CD4-positive, CD25-positive, alpha-beta regulatory T cell (primary cell): ENCODE data around the gene TRIM4. TPM values are rescaled to one million over a fixed set of nuclear protein-coding genes. Genes with fewer than 3 reads are reported as not detected.

ENCODE experiments used
- ATAC-seq, 2 donors: fragments of 150-1000 bp; cut with Tn5 transposase; one replicate each; pipeline ENCODE4 v1.10.0; 2021; ENCODE audit warnings: low read depth in 2 of 2, moderate number of reproducible peaks in 2 of 2, moderate library complexity in 1 of 2
- DNase-seq, 3 donors: peaks; one replicate each; pipeline versions ENCODE4 v3.0.0 to v3.0.0-alpha.2; 2012 to 2022; ENCODE audit warnings: mixed read lengths in 1 of 3
- H3K27ac ChIP-seq: one replicate; pipeline ENCODE4 v1.7.0; 2013; ENCODE audit warnings: mild to moderate bottlenecking, low read length; ENCODE audit not compliant: insufficient read depth, poor library complexity, severe bottlenecking
- H3K27me3 ChIP-seq: one replicate; pipeline ENCODE4 v1.7.0; 2013; ENCODE audit warnings: low read length; ENCODE audit not compliant: control insufficient read depth, insufficient read depth
- H3K36me3 ChIP-seq: one replicate; pipeline ENCODE4 v1.7.0; 2013; ENCODE audit warnings: mild to moderate bottlenecking, low read length, moderate library complexity; ENCODE audit not compliant: control insufficient read depth, insufficient read depth
- H3K4me1 ChIP-seq: 2 replicates; pipeline ENCODE4 v1.7.0; 2013; ENCODE audit warnings: mild to moderate bottlenecking, low read length; ENCODE audit not compliant: insufficient read depth, control insufficient read depth, poor library complexity, severe bottlenecking
- H3K4me3 ChIP-seq: one replicate; pipeline ENCODE4 v1.7.0; 2013; ENCODE audit warnings: low read depth, mild to moderate bottlenecking, low read length, moderate library complexity
- H3K9me3 ChIP-seq, 2 experiments: 1 replicate in 1 of 2; 2 replicates in 1 of 2; pipeline ENCODE4 v1.7.0; 2013; ENCODE audit warnings: low read length in 2 of 2, mild to moderate bottlenecking in 1 of 2, moderate library complexity in 1 of 2; ENCODE audit not compliant: control insufficient read depth in 2 of 2
- H3K27ac Mint-ChIP-seq, 3 donors: one replicate each; pipeline ENCODE4 v1.8.0; 2020 to 2022; ENCODE audit warnings: mild to moderate bottlenecking in 3 of 3, mixed read lengths in 3 of 3, moderate library complexity in 2 of 3
- H3K27me3 Mint-ChIP-seq: one replicate; pipeline ENCODE4 v1.8.0; 2022; ENCODE audit warnings: mild to moderate bottlenecking, mixed read lengths
- H3K36me3 Mint-ChIP-seq: one replicate; pipeline ENCODE4 v1.8.0; 2020; ENCODE audit warnings: mixed read lengths
- H3K4me1 Mint-ChIP-seq, 4 donors: one replicate each; pipeline ENCODE4 v1.8.0; 2020 to 2022; ENCODE audit warnings: mixed read lengths in 4 of 4, mild to moderate bottlenecking in 1 of 4
- H3K4me3 Mint-ChIP-seq, 4 donors: one replicate each; pipeline ENCODE4 v1.8.0; 2020 to 2022; ENCODE audit warnings: mild to moderate bottlenecking in 4 of 4, mixed read lengths in 4 of 4, moderate library complexity in 3 of 4
- H3K9me3 Mint-ChIP-seq, 7 donors: one replicate each; pipeline ENCODE4 v1.8.0; 2020 to 2022; ENCODE audit warnings: mixed read lengths in 7 of 7, mild to moderate bottlenecking in 3 of 7, moderate library complexity in 2 of 7
- polyA plus RNA-seq, 4 donors: library from polyadenylated mRNA; unstranded; fragments of 300-500 nt; fragmentation: Illumina TruSeq; gene quantifications; one replicate each; pipeline ENCODE4 v1.2.3, GENCODE V29; 2021
- total RNA-seq: library from RNA; stranded (reverse); gene quantifications from one replicate; pipeline ENCODE4 v1.2.3, GENCODE V29; 2022

TRIM4 gene
- total and polyA plus RNA-seq, 5 donors from 2014 or later = 21.3 to 32.6 (median 28.3) TPM

GRCh38 chr7:99929730-99930053 is 10.4 kb upstream of the TRIM4 start:
- peaks cover 14 to 46% (median 28%) of the 10 kb centered on the region in 4 donors for H3K4me1 Mint-ChIP-seq
- peak overlapping the region; percentile 64 for H3K4me3 ChIP-seq
- H3K36me3 ChIP-seq = no peaks in the 10 kb centered on the region
- H3K27me3 Mint-ChIP-seq = peaks cover 42% of the 10 kb centered on the region
- peaks cover 0 to 3% (median 0%) of the 10 kb centered on the region in 7 donors for H3K9me3 Mint-ChIP-seq
- no peaks in the 10 kb centered on the region for H3K36me3 Mint-ChIP-seq
- H3K27ac ChIP-seq = no peak overlapping the region
- H3K4me1 ChIP-seq = peaks cover 24% of the 10 kb centered on the region
- no peaks in the 10 kb centered on the region for H3K9me3 ChIP-seq
- H3K27ac Mint-ChIP-seq = peak overlapping the region; percentile 72 to 97 (median 91)
- peaks cover 10% of the 10 kb centered on the region for H3K27me3 ChIP-seq
- DNase-seq (no peak), ATAC-seq (no peak)
- H3K4me3 Mint-ChIP-seq = peak overlapping the region; percentile 50 to 90 (median 81)

GRCh38 chr7:99928994-99929729 is 9.8 kb upstream of the TRIM4 start, which contains the start of gene GJC3:
Gene GJC3 (minus strand): TSS chr7:99929620. CDS start chr7:99929620, 0 bp downstream.
- H3K4me3 ChIP-seq = peak within 1 kb of the TSS; percentile 64
- H3K9me3 Mint-ChIP-seq = peaks cover 0 to 3% (median 0%) of the 10 kb centered on the region in 7 donors

GRCh38 chr7:99928188-99928587 is 8.9 kb upstream of the TRIM4 start:
- H3K27me3 ChIP-seq = peaks cover 7% of the 10 kb centered on the region
- Mint-ChIP-seq H3K36me3 (no peaks in the 10 kb centered on the region), H3K27me3 (peaks cover 42% of the 10 kb centered on the region), H3K27ac (peak overlapping the region; percentile 63 to 97 (median 91)), H3K4me1 (peaks cover 14 to 35% (median 26%) of the 10 kb centered on the region in 4 donors), H3K9me3 (peaks cover 0 to 3% (median 0%) of the 10 kb centered on the region in 7 donors), H3K4me3 (peak overlapping the region; percentile 50 to 90 (median 81))
- DNase-seq (no peak), ATAC-seq (no peak)
- H3K9me3 ChIP-seq = no peaks in the 10 kb centered on the region
- H3K4me3 ChIP-seq = no peak overlapping the region
- H3K36me3 ChIP-seq = no peaks in the 10 kb centered on the region
- peaks cover 24% of the 10 kb centered on the region for H3K4me1 ChIP-seq
- H3K27ac ChIP-seq = no peak overlapping the region

More at GRCh38 chr7:99928994-99929729, 9.8 kb upstream of the TRIM4 start, which contains the start of gene GJC3:
- ATAC-seq (peak; percentile 88 to 89), DNase-seq (peak; percentile 21 to 77 (median 50))
- Mint-ChIP-seq H3K27me3 (peaks cover 42% of the 10 kb centered on the region), H3K4me1 (peaks cover 14 to 41% (median 26%) of the 10 kb centered on the region in 4 donors), H3K27ac (peak within 1 kb of the TSS; percentile 72 to 97 (median 91)), H3K36me3 (no peaks in the 10 kb centered on the region), H3K4me3 (peak within 1 kb of the TSS; percentile 50 to 90 (median 81))
- Histone ChIP-seq H3K9me3 (no peaks in the 10 kb centered on the region), H3K4me1 (peaks cover 24% of the 10 kb centered on the region), H3K36me3 (no peaks in the 10 kb centered on the region), H3K27me3 (peaks cover 10% of the 10 kb centered on the region), H3K27ac (no peak within 1 kb of the TSS)

GRCh38 chr7:99927536-99927935 is 8.2 kb upstream of the TRIM4 start:
- Mint-ChIP-seq H3K27me3 (peaks cover 38% of the 10 kb centered on the region), H3K9me3 (peaks cover 0 to 3% (median 0%) of the 10 kb centered on the region in 7 donors), H3K4me1 (peaks cover 14 to 35% (median 26%) of the 10 kb centered on the region in 4 donors), H3K36me3 (no peaks in the 10 kb centered on the region), H3K4me3 (peak overlapping the region in 2 of 4 donors; percentile 7 to 19), H3K27ac (peak overlapping the region in 2 of 3 donors; percentile 81 to 91)
- Histone ChIP-seq H3K4me3 (no peak overlapping the region), H3K4me1 (peaks cover 24% of the 10 kb centered on the region), H3K27ac (no peak overlapping the region), H3K9me3 (no peaks in the 10 kb centered on the region), H3K36me3 (no peaks in the 10 kb centered on the region), H3K27me3 (peaks cover 7% of the 10 kb centered on the region)
- DNase-seq (no peak), ATAC-seq (no peak)

- Histone ChIP-seq H3K4me1 (peaks cover 24% of the 10 kb centered on the region), H3K27ac (no peak overlapping the region), H3K27me3 (peaks cover 7% of the 10 kb centered on the region), H3K36me3 (peaks cover 2% of the 10 kb centered on the region), H3K9me3 (no peaks in the 10 kb centered on the region), H3K4me3 (no peak overlapping the region)
- ATAC-seq (no peak), DNase-seq (no peak)
- H3K9me3 Mint-ChIP-seq = peaks cover 0 to 3% (median 0%) of the 10 kb centered on the region in 7 donors
- H3K27ac Mint-ChIP-seq = peak overlapping the region in 1 of 3 donors; percentile 39
- H3K4me1 Mint-ChIP-seq = peaks cover 10 to 32% (median 27%) of the 10 kb centered on the region in 4 donors
- H3K27me3 Mint-ChIP-seq = peaks cover 31% of the 10 kb centered on the region
- H3K36me3 Mint-ChIP-seq = no peaks in the 10 kb centered on the region
- no peak overlapping the region for H3K4me3 Mint-ChIP-seq
These were observed 7.0 kb upstream of the TRIM4 start for GRCh38 chr7:99926321-99926720.

- Histone ChIP-seq H3K27ac (no peak overlapping the region), H3K27me3 (peaks cover 2% of the 10 kb centered on the region), H3K4me1 (peaks cover 20% of the 10 kb centered on the region), H3K36me3 (peaks cover 4% of the 10 kb centered on the region), H3K4me3 (no peak overlapping the region), H3K9me3 (no peaks in the 10 kb centered on the region)
- Mint-ChIP-seq H3K4me1 (peaks cover 0 to 30% (median 14%) of the 10 kb centered on the region in 4 donors), H3K27ac (no peak overlapping the region), H3K4me3 (no peak overlapping the region), H3K9me3 (peaks cover 0 to 3% (median 0%) of the 10 kb centered on the region in 7 donors), H3K27me3 (peaks cover 21% of the 10 kb centered on the region), H3K36me3 (peaks cover 8% of the 10 kb centered on the region)
- ATAC-seq (no peak), DNase-seq (no peak)
These were observed 3.9 kb upstream of the TRIM4 start for GRCh38 chr7:99923200-99923599.

- peak overlapping the region; percentile 89 for H3K4me3 ChIP-seq
- ATAC-seq = no peak
- H3K27ac ChIP-seq = peak overlapping the region; percentile 87
- H3K27me3 ChIP-seq = no peaks in the 10 kb centered on the region
- H3K4me1 ChIP-seq = peaks cover 47% of the 10 kb centered on the region
- no peaks in the 10 kb centered on the region for H3K9me3 ChIP-seq
- peak overlapping the region; percentile 97 to 99 (median 99) for H3K27ac Mint-ChIP-seq
- no peak for DNase-seq
- H3K36me3 Mint-ChIP-seq = peaks cover 15% of the 10 kb centered on the region
- peak overlapping the region; percentile 94 to 97 (median 96) for H3K4me3 Mint-ChIP-seq
- no peaks in the 10 kb centered on the region for H3K27me3 Mint-ChIP-seq
- peaks cover 15% of the 10 kb centered on the region for H3K36me3 ChIP-seq
- no peaks in the 10 kb centered on the region for H3K9me3 Mint-ChIP-seq
- peaks cover 10 to 53% (median 33%) of the 10 kb centered on the region in 4 donors for H3K4me1 Mint-ChIP-seq
These were observed 819 bp upstream of the TRIM4 start for GRCh38 chr7:99920149-99920548.
